ELR (cell line): Measurements from ENCODE around the gene PSMC5.
"Not testable (repeated sequence)": the region's sequence is repeated elsewhere in the genome, so short reads cannot be mapped to it uniquely, and the experiment has no call there.

Experiments
- DNase-seq: peaks from one replicate; pipeline ENCODE4 v3.0.0-alpha.2; 2015; ENCODE audit warnings: low read depth

PSMC5 gene

DNA sequence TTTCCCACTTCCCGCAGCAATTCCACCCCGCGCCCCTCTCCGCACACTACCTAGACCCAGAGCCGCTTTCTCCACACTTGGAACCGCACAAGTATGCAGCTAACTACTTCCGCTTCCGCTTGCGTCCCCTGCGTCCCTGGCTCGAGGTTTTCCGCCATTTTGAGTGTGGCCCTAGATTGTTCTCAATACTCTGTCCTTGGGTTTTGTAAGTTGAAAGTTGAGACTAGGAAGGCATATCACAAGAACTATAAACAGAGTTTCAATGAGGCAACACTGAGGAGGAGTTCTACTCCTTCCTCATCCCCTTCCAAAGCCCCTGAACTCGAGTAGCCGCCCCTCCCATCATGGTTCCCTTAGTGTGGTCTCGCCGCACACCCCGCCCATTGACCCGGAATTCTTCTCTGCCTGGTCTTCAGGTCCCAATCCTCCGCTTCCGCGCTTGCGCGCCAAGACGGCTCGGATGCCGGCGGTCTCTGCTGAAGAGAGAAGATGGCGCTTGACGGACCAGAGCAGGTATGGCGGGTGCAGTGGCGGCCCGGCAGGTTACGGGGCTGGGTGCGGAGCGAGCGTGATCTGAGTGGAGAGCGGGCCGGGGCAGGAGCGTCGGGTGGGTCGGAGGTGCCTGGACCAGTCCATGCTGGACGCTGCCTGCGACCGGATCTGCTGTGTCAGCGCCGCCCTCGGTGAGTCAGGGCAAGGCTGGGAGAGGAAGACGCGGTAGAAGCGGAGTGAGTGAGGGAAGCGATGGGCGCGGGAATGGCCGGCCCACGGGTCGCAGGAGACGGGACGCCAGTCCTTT lies at the start of gene PSMC5, which contains the start of gene FTSJ3:
Gene PSMC5 (plus strand): TSS at position 430 of the 799 bp plus-strand sequence. CDS start 60 bp downstream, at position 490.
Gene FTSJ3 (minus strand): TSS at position 662 of the 799 bp plus-strand sequence. CDS start 761 bp downstream, outside the sequence.
- DNase-seq: peak; percentile 98

DNA sequence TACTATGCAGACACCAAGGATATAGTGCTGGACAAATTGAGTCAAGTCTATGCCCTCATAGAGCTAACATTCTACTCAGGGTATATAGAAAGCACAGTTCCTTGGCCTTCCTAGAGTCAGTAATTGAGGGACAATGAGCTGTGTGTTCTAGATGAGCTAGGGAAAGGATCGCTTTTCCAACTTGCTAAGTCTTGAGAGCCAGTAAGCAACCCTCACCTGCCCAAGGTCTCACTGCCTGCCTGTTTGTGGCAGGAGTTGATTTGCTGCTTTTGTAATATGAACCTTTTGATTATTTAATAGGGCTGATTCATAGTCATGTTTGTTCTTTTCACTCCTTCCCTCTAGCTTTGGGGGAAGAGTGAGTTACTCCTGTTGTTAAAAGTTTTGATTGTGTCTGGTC lies 46.7 kb upstream of the PSMC5 start:
- DNase-seq: peak; percentile 51

DNA sequence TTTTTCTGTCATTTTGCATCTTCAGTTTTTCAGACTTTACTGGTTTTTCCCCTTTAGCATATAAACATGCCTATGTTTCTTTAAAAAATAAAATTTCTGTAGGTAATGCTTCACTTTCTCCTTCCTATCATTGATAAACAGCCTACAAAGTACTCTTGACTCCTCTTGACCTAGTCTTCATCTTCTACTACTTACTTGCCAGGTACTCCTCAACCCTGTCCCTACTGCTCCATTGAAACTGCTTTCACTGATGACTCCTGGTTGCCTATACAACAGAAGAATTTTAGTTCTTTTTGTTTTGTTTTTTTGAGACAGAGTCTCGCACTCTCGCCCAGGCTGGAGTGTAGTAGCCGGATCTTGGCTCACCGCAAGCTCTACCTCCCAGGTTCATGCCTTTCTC lies 46.3 kb upstream of the PSMC5 start:
- no peak for DNase-seq

DNA sequence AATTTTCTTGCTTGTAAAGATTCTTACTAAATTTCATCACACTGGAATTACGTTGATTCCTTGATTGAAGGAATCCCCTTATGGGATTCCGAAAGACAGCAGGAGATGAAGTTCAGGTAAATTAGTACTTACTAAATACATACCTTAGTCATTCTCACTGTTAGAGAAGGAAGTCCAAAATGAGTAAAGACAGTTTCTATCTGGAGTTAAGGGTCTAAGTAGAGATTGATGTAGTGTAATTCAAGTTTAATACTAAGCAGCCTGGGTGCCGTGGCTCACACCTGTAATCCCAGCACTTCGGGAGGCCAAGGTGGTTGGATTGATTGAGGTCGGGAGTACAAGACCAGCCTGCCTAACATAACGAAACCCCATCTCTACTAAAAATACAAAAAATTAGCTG lies 43.7 kb upstream of the PSMC5 start:
- no peak for DNase-seq

DNA sequence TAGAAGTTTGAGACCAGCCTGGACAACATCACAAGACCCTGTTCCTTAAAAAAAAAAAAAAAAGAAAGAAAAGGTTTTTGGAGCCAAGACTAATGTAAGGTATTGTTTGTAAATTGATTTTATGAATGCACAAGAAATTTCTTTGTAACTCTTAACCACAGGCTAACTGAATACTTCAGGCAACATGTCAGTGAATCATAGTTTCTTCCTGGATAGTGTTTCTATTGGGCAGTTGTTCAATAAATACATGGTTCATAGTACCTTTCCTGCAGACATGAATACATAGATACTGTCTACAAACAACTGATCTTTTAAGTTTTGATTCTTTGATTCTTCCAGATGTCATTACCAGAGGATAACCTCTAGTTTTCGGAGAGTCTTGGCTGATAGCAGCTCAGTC lies 41.7 kb upstream of the PSMC5 start:
- DNase-seq: peak; percentile 77

DNA sequence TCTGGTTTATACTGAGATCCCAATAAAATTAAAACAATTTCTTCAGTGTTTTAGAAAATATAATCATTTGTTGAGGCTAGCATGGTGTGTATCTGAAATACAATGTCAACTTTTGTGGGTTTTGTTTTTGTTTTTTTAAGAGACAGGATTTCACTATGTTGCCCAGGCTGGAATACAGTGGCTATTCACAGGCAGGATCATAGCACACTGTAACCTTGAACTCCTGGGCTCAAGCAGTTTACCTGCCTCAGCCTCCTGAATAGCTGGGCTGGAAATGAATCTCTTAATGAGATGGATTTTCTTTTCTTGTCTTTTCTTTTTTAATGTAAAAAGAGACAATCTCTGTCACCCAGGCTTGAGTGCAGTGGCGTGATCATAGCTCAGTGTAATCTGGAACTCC lies 41.1 kb upstream of the PSMC5 start:
- no peak for DNase-seq

DNA sequence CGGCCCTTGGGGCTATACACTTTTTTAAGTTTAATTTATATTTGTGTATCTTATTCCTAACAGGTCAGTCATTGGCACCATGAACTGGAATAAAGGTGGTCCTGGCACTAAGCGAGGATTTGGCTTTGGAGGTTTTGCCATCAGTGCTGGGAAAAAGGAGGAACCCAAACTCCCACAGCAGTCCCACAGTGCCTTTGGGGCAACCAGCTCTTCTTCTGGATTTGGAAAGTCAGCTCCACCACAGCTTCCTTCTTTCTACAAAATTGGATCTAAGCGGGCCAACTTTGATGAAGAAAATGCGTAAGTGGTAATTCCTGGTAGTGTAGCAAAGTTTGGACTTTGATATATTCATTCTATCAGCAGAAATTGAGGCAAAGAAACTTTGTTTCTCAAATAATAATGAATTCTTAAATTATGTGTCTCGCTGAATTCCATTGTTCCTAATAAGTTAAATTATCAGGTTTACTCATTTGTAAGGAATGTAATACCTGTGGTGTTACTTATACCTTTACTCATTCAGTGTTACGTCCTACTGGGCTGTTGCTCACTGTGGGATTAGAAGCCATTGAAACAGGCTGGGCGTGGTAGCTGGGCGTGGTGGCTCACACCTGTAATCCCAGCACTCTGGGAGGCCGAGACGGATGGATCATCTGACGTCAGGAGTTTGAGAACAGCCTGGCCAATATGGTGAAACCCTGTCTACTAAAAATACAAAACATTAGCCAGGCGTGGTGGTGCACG lies 40.1 kb upstream of the PSMC5 start:
- DNase-seq: no peak

DNA sequence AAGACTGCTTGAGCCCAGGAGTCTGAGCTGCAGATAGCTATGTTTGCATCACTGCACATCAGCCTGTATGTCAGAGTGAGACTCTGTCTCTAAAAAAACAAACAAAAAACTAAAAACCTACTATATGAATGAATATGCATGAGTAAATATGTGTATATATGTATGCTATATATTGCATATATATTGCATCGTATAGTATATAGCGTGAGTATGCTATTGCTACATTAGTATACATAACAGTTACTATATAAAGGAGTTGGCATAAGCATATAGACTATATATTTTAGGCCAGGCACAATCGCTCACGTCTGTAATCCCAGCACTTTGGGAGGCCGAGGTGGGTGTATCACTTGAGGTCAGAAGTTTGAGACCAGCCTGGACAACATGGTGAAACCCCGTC lies 37.2 kb upstream of the PSMC5 start:
- no peak for DNase-seq

DNA sequence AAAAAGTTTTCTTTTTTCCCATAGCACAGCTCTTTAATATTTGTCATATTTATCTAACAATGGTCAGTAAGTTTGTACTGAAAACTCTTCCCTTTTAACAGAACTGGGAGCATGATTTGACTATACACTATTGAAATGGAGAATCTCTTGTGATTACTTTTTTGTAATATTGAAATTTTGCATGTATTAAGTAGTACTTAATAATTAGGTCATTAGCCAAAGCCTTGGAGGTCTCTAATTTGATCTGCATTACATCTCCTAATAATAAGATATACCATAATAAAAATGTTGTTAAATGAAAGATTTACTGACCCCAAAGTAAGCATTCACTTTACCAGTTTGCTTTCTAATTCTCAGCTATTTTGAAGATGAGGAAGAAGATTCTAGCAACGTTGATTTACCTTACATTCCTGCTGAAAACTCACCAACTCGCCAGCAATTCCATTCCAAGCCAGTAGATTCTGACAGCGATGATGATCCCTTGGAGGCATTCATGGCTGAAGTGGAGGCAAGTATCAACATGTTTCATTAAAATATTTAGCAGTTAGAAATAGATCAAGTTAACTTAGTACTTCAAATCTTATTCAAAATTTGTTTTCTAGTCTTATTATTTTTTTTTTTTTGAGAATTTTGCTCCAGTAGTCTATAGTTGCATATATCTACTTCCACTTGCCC lies 35.0 kb upstream of the PSMC5 start:
- no peak for DNase-seq

DNA sequence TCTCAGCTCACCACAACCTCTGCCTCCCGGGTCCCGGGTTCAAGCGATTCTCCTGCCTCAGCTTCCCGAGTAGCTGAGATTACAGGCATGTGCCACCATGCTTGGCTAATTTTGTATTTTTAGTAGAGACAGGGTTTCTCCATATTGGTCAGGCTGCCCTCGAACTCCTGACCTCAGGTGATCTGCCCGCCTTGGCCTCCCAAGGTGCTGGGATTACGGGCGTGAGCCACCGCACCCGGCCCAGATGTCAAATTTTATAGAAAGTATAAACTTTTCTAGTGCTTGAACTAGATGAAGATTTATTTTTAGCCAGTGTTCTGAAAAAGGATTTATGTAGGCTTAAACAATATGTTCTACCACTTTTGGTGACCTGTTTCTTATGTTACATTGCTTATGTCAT lies 30.9 kb upstream of the PSMC5 start:
- DNase-seq: not testable (repeated sequence)

DNA sequence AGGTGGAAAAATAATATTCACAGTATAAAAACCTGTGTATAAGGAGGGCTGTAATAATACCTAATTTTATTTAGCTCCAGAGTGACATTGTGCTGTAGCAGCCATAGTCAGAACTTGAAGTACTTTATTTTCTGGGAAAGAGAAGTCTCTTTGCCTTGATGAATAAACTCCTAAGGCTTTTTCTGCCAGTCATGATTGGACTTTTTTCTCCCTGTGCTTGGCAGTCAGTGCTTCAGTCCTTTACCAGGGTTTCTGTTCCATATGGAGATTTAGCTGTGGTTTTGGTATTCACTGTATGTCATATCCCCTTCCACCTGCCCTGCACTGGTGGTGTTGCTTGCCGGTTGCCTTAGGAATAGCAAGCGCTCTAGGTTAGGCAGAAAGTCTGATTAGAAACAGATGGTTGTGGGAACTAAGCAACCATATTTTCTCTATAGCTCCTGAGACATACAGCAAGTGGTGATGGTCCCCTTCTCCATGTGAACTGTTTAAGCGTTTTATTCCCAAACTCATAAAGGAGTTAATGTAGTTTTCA lies 28.6 kb upstream of the PSMC5 start:
- no peak for DNase-seq

DNA sequence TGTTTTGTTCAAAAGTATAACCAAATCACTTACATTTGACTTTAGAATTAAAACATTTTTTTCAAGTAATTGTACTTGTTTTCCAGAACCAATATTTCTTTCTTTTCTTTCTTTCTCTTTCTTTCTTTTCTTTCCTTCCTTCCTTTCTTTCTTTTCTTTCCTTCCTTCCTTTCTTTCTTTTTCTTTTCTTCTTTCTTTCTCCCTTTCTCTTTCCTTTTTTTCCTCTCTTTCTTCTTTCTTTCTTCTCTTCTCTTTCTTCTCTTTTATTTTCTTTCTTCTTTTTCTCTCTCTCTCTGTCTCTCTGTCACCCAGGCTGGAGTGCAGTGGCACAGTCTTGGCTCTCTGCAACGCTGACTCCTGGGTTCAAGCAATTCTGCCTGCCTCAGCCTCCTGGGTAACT lies 26.4 kb upstream of the PSMC5 start:
- no peak for DNase-seq

DNA sequence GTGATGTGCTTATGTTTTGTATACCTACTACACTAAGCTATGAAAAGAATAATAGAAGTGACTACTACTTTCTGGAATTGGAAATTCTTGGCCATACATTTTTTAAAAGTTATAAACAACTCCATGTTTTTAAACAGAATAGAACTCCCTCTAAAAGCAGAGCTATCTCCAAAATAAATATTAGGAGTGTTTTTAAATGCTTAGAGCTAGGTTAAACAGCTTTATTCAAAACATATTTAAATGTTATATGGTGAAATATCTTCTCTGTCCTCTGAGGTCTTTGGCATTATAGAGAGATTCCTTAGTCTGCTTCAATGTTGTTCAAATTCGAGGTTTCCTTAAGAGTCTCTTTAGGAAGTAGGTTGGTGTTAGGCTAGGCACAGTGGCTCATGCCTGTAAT lies 22.9 kb upstream of the PSMC5 start:
- DNase-seq: no peak

DNA sequence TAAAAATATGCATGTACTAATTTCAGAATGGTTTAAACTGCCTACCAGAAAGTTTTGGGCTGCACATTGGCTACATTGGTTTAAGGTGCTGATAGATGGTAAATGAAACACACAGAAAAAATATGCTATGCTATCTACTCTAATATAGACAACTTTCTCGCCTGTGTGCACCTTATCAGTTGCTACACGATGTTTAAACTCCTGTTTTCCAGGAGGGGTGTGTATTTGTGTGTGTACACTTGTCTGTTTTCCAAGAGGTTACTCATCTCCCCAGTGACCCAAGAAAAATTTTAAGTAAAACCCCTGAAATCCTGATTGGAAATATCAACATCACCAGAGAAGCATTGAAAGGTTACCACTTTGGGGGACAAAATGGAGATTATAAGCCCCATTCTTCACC lies 21.6 kb upstream of the PSMC5 start:
- DNase-seq: no peak

DNA sequence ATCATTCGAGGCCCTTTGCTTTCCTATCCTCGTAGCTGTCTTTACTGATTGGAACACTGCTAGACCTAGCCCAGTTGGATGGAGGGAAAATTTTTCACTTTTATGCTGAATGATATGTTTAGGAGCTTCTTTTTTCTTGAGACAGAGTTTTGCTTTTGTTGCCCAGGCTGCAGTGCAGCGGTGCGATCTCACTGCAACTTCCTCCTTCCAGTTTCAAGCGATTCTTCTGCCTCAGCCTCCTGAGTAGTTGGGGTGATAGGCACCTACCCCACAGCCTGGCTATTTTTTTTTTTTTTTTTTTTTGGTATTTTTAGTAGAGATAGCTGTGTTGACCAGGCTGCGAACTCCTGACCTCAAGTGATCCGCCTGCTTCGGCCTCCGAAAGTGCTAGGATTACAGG lies 17.3 kb upstream of the PSMC5 start:
- no peak for DNase-seq

DNA sequence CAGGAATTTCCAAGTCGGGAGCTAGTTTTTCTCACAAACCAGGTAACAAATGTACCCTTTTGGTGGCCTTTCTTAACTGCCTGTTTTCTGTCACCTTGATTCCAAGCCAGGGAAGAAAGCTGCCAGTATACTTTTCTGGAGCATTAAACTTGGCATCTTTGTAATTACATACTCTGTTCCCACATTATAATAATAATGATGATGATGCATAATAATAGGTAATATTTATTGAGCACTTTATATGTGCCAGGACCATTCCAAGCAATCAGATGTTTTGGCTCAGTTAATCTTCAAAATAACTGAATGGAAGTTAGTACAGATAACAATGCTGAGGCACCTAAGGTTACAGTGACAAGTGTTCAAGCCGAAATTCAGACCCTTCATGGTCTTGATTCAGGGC lies 11.1 kb upstream of the PSMC5 start:
- no peak for DNase-seq

DNA sequence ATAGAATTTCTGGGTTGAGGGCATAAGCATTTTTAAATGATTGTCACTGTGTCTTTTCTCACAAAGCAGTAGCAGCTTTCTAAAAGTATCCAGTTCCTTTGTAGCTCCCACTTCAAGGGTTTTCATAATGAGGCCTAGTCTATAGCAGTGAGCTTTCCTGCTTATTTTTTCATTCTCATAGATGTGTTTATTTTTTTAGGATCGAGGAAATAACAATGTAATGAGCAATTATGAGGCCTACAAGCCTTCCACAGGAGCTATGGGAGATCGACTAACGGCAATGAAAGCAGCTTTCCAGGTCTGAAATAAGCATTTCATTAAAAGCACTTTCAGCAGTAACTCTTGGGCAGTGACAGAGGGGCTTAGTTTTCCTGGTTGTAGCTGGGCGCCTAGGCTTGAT lies 10.6 kb upstream of the PSMC5 start:
- DNase-seq: peak; percentile 72

DNA sequence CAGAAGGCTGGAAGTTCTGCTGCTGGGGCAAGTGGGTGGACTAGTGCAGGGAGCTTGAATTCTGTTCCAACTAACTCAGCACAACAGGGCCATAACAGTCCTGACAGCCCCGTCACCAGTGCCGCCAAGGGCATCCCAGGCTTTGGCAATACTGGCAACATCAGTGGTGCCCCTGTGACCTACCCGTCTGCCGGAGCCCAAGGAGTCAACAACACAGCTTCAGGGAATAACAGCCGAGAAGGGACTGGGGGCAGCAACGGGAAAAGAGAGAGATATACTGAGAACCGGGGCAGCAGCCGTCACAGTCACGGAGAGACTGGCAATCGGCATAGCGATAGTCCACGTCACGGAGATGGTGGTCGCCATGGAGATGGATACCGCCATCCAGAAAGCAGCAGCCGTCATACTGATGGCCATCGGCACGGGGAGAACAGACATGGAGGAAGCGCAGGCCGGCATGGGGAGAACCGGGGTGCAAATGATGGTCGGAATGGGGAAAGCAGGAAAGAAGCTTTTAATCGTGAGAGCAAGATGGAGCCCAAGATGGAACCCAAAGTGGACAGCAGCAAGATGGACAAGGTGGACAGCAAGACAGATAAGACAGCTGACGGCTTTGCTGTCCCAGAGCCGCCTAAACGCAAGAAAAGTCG lies 9.4 kb upstream of the PSMC5 start:
- DNase-seq: no peak

DNA sequence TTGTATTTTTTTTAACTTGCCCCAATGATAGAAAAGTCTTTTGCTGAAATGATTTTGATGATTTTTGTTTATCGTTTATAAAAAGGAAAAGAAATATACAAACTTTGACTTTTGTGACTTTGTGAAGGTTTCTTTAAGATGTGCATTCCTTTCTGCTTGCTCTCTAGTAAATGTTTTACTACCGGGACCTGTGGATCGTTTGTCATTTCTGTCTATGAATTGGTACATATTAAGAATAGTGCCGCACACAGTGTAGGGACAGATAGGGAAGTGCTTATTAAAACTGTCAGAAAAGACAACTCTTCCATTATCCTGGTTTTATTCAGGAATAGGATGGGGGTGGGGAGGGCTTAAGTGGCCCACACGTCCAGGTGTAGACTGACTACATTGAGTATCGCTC lies 8.1 kb upstream of the PSMC5 start:
- DNase-seq: no peak

DNA sequence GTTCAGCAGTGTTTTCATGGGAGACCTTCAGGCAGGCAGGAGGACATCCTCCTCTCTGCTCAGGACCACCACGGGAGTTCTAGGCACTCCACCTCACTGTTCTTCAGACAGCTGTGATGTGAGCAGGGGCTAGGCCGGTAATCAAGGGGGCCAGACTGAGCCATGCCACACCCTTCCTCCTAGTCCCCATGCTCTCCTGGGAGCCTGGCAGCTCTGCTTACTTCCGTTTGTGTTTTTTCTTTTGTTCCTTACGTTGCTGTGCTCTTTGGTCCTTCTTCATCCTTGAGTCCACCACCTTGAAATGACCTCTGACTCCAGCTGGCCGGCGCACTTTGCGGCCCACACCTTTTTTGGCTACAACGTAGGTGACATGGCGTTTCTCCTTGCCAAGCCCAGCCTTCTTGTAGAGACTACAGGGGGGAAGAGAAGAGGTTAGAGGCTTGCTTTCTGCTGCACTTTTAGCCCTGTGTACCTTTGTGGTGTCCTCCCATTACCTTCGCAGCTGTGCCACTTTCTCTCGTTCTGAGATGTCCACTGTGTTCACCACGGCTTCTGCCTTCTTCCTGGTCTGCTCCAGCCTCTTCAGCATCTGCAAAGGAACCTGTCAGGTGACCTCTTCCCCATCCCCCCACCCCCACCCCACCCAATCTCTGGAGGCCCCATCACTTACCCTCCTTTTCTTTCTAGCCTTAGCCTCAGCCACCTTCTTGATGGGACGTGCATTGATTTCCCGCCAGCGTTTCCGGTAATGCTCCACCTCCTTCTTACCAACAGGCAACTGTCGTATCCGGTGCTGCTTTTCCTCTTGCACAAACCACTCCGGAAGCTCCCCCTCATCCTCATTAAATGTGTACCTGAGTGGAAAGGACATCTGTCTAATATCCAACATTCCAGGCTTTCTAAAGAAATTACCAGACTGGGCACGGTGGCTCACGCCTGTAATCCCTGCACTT lies 7.4 kb upstream of the PSMC5 start:
- no peak for DNase-seq
